Fibroblast of skin of right quadriceps (primary cell): ENCODE measurements around the gene THSD7A.
A peak's percentile ranks its signal among the peaks of the same experiment; 100 is the strongest.

Experiments
- DNase-seq: peaks from one replicate; pipeline ENCODE4 v3.0.0-alpha.2; 2013

Gene THSD7A

DNA sequence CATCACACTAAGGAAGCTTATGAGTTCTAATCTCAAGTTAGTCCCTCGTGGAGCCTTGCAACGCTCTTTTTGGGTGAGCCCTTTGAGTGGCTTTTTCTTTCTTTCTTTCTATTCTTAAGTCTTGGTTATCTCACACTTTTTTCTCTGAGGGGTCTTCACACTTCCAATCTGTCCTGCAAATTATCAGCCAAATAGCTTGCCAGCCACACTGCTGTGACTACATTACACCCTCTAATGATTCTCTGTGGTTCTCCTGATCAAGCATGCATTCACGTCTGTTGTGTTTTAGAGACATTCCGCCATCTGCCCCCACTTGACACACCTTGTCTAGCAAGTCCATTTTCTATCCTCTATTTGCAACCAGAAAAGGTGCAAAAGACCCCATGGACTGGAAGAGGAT is 340.2 kb downstream of the THSD7A start:
- DNase-seq, result no peak

DNA sequence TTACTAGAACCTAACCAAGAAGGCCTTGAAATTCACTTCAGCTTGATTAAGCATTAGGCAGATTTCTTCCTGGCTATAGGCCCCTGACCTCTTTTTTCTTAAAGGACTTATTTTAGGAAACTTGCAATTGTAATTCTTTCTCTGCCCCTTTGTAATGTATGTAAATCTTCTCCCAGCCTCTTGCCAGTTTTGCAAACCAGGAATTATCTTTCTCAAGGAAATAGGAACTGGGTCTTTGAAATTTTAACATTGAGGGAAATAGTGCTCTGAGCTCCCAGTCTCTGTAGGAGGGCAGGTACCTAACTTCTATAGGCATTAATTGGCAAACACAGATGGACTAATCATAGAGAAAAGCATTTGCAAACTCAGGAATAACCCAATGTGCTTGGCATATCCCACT is 342.7 kb downstream of the THSD7A start:
- DNase-seq, result no peak

DNA sequence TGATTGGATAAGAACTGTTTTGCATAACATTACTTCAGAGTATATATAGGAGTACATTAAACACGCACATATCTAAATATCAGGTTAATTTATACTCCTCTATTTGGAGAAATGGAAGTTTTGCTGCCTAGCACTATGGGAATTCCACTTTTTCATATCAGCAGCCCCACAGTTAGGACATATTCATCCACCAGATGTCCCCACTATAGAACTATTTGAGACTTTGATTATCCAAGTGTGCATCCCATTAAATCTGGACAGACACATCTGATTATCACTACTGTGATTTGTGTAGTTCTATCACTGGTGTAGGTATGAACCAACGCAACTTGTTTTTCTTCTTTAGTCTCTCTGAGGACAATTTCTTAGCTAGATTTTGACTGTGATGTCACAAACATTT is 345.7 kb downstream of the THSD7A start:
- no peak for DNase-seq

DNA sequence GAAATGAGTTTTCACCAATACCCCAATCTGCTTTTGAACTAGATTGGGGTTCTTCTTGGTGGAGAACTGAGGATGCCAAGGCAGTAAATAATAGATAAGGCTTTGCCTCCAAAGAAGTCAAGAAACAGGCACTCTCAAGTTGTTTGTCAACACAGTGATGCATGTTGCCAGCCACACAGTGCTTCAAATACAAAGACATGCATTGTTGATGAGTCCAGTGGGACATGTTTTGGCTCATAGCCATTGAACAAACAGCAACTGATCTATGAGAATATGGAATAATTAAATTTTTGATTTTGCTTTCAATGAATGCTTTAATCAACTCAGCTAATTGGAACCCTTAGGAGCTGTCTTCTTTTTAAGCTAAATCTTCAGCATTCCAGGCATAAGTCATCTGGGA is 346.4 kb downstream of the THSD7A start:
- no peak for DNase-seq

DNA sequence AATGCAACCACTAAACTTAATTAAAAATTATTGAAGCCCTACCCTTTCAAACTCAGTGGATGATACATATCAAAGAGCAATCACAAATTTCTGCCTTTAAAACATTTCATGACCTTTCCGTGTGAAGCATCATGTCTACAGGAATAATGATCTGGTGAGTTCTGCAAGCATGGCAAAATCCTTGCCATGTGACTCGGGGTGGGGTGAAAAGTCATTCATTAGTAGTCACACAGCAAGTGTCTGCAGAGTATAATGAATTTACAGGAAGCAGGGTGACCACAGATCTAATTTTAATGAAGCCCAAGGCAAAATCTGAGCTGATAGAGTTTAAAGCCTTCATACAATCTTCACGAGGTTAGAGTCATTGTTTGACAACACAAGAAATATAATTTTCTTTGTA is 351.9 kb downstream of the THSD7A start:
- no peak for DNase-seq

DNA sequence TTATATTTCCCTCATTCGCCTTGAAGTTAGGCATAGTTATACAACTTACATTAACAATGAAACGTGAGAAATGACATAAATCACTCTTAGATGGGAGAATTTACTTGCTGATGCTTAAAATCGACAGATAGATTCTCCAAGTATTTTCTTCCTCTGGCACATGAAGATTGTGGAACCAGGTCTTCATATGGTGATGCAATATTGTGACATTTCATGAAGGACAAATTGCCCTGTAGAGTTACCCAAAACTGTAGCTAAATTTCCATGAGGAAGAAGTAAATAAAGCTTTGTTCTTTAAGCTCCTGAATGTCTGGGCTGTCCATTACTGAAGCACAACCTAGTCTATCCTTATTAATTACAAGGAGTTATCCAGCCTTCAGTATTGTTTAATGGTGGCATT is 353.1 kb downstream of the THSD7A start:
- DNase-seq, result no peak

DNA sequence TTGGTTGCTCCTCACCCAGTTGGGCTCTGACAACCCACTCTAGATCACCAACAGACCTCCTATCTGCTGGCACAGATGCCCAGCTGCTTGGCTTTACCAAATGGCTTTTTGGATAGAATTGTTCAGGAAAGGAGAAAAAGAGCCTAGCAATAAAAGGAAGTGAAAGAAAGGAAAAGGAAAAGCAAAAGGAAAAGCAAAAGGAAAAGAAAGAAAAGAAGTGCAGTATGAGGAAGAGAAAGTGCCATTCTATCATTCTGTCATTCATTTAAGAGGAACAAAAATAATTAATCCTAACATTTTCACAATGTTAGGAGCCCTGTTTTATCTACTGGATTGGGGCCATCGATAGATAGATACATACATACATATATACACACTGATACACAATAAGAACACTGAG is 353.6 kb downstream of the THSD7A start:
- no peak for DNase-seq

DNA sequence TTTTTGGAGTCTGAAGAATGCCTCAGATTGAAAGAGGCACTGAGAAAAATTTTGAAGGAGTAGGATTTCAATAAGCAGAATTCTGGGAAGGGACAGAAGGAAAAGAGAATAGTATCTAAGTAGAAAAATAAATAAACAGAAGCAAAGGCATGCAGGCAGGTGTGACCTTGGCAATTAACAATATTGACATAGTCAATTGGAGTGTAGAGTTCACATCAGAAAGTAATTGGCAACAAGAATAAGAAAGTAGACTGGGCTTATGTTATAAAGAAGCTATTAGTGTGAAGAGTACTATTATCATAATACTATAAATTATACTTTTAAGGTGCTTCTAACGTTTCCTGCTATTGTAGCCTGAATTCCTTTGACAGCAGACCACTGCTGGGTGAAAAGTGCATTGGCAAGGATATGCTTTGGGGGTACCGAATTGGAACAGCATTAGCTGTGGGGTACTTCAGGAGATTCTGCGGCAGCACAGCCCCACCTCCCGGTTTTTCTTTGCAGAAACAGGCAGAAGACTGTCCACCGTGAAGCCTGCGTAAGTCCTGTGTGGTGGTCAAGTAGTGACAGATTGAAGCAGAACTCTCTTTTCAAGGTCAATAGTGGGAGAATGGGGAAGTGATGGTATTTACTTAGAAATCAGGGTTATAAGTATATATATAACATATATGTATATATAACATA is 357.0 kb downstream of the THSD7A start:
- DNase-seq, result no peak

DNA sequence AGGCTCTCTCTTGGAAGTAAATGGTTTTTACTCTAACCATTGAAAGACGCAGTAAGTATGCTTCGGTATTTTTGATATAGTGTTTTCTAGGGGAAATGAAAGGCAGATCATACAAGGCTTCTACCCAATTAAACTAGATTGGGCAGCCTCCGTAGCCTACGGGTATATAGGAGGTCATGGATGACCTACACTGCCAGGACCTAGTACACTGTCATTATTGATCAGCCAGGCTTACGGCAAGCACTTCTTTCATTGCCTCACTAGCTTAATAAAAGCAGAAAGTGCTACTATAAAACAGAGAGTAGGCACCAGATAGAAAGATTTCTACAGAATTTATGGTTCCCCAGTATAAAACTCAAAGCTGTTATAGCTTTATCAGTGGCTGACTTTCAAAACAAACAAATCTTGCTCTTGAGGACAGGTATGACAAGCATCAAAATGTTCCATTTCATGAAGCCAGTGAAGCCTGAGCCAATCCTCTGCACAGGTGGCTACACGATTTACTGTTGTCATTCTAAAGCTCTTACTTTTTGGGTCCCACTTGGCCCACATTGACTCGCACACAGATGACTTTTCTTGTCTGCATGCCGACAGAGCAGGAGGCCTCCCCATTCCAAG is 358.1 kb downstream of the THSD7A start:
- no peak for DNase-seq

DNA sequence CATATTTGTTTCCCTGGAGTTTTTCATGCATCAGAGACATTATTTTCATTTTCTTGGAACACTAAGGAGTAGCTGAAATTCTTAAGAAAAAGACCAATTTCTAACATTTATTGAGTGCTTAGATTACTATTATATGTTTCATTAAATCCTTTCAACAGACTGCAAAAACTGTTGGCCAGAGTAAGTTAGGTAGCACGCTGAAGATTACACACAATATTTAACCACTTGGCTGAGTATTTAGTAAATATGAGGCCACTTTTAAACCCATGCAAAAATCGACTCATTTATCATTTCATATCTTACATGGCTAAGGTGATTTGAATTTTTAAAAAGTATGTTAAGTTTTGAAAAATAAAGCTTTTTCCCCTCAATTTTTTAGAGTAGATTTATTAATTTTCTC is 358.8 kb downstream of the THSD7A start:
- DNase-seq, result no peak

DNA sequence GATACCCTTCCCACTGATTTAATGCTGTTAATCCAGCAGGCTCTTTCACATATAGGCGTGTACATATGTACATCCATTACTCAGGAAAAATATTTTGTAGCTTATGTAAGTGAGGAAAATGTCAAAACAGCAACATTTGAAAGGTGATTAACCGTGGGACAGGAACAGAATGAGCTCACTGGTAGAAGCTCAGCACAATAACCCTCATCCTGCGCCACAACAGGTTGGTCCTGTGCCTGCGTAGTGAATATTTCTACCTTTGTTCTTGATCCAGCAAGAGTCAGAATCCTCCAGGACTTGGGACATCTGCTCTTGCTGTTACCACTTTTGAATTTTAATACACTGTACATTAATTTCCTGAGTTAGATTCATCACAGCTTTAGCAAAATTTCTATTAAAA is 359.4 kb downstream of the THSD7A start:
- no peak for DNase-seq

DNA sequence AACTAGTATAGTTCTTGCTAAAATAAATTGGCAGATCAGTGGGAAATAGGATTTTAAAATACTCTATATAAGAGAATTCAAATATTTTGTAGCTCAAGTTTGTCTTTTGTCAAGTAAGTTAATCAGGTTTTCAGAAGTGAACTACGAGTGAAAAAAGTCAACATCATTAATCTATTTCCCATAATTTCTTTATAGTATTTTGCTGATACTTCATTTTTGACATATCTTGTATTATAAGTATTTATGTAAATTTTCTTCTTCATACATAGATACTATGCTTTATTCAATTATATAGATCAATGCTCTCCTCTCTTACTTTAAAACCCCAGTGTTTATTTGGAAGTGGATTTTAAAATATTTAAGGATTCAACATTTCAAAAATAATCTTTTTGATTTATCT is 360.7 kb downstream of the THSD7A start:
- DNase-seq, result no peak

DNA sequence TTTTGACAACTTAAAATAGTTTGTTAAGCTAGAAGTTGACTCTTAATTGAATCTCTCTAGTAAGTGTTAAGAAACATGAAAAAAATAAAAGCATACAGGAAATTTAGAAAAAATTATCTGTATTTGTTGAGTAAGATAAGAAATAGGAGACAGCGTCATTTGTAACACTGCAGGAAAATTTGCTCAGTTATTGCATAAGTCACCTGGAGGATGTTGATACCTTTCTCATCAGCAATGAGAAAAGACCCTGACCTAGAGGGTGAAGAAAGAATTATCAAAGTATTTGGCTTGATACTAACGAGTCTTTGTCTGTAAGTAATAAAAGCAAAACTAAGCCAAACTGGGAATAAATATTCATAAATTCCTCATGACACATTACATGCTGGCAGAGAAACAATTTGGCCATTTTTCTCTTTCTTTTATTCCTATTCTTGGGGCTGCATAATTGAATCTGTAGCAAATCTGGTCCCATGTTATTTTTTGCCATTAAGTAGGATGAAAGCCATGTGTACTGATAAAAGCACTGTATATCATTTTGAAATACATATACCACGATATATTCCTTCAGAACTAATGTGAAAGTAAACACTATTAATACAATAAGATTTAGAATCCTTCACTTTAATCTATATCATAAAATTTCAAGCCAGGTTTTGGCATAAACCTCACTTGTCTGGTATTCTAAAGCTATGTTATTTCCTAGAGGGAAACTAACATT is 362.8 kb downstream of the THSD7A start:
- DNase-seq, result no peak

DNA sequence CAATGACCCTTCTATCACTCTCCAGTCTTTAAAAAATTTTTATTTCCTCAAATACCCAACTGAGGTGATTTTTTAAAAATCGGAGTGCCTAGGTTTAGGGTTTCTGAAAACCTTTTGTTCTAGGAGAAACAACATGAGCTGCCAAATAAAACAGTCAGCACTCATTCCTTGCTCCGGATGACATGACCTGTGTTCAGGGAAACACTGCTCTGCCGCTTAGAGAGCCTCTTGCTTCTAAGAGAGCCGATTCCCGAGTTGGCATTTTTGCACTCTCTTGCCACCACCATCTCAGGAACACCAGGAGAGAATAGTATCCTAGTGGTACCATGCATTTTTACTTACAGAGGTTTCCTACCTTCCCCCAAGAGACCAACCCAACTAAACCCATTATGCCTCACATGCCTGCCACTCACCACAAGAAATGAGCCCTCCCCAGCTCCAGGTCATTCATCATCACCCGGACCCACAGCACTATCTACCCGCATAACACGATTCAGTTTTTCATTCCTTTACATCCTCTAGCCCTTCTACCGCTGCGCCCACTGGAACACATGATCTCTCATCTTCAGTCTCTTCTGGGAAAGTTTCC is 365.4 kb downstream of the THSD7A start:
- no peak for DNase-seq

DNA sequence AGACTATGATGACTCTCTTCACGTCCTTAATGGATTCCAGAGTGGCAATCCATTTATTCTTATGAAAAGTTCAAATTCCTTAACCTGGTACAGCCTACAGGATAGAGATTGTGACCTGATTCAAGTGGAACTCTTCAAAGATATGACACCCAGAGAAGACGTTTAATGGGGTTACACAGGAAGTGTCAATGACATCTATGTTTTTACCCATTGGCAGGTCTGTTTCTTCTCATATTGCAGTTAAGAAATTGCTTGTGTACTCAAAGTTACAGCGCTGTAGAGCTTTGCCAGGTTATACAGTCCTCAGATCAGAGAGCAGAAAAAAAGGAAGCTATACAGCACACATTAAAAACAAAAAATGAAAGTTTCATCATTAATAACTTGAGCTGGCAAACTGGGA is 367.4 kb downstream of the THSD7A start:
- DNase-seq, result no peak

DNA sequence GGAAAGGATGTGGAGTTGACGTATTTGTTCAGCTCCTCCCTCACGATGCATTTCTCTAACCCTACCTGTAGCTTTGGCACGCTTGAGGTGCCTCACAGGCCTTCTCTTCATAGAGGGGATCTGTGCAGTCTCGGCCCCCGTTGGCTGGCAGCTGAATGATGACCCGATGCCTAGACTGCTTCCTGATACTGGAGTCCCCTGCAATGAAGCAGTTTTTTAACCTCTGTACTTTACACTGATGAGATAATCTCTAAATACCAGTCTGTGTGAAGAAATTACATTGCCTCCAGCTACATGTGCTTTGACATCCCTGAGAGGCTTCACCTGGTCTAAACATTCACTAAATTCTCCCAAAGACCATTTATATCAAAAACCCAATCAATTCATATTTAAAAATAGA is 370.1 kb downstream of the THSD7A start:
- DNase-seq, result no peak

DNA sequence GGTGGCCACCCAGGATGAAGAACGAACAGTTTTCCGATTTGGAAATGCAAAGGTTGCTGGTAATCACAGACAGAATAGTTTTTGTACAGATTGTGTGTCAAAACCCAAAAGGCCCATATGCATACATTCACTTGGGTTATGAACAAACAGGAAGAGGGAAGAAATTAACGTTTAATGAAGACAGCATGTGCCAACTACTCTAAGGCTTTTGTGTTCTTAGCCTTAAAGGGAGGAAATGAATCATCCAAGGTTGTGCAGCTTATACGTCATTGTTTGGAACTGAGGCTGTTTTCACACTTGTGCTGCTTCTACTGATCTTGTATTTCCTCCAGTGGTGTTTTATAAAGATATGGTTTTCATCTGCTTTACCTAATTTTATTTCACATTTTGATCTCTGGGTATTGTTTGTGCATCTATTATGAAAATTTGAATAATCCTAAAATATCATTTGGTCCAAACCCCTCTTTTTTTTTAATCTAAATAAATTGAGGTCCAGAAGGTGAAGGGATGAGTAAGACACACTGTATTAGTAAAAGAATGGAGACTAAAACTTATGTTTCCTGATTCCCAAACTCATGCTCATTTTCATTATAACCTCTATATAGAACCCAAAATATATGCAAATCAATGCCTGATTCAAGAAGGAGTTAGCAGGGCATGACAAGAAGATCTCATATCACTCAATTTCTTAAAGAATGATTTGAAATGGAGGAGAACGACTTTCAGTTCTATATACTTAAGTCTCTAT is 373.1 kb downstream of the THSD7A start:
- peak; percentile 90 for DNase-seq

DNA sequence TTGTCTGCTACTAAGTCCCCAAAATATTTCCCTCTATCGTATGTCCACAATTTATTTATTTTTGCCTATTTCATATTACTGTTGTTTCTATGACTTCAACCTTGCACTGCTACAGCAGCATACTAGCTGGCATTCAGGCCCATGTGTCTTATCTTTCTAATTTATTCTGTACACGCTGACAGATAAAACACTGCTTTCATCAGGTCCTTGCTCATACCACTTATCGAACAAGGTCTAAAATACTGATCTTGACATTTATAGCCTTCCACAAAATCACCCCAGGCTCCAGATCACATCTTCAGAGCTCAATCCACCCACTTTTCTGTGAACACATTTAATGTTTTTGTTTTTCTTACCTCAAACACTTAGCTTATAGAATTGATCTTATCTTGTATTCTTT is 374.6 kb downstream of the THSD7A start:
- no peak for DNase-seq

DNA sequence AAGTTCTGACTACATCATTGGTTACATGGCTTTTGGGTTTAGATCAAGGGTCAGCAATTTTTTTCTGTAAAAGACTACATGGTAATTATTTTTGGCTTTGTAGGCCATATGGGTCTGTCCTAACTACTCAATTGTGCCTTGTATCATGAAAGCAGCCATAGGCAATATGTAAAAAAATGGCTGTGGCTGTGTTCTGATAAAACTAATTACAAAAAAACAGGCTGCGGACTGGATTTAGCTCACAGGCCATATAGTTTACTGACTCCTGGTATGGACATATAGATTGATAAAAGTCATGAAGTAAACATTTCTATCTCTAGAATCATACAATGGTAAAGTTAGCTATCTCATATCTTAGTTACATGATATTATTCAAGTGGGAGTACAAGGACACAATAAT is 375.4 kb downstream of the THSD7A start:
- DNase-seq, result no peak

DNA sequence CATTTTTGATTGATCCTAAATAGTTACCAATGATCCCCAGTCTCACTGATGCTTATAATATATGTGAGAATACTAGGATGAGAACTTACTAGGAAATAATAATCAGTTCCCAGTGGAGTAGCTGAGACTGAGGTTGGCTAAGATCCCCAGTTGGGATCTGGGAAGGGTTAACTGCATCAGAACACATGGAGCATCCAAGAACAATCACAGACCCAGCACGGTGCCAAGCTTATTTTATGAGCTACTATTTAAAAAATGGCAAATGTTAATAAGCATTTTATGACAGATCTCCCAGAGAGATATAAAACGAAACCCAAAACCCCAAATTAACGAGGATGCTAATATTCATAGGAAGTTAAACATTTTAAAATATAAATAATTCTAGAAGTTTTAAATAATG is 379.5 kb downstream of the THSD7A start:
- DNase-seq, result no peak

DNA sequence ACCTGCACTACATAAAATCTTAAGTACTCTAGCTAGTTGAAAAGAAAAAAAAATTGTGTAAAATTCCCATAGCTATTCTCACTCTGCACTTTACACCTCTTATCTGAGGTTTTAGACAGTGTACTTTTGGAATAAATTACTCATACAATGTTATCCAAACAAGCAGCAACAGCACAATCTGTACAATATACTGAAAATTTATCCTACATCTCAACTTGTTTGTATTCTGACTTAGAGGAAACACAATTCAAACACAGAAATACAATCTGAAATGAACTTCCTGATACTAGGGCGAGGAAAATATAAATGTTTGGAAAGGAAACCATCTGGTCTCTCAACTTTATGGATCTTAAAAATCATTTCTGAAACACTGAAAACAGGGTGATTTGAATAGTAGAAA is 381.7 kb downstream of the THSD7A start:
- no peak for DNase-seq

DNA sequence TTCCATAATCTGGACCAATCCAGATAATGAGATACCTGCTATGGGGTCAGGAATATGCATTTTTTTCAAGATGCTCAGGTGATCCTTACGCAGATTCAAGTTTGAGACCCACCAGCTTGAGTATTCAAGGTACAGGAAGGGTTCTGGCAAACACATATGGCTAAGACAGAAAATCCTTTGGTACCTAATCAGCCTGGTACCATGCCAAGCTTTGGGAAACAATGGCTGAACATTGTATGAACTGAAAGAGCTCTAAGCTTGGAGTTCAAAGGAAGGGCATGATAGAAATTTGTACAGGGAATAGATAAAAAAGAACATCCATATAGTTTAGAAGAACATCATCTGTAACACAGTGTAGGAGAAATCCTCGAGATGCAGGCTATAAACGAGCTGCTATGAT is 382.7 kb downstream of the THSD7A start:
- no peak for DNase-seq

DNA sequence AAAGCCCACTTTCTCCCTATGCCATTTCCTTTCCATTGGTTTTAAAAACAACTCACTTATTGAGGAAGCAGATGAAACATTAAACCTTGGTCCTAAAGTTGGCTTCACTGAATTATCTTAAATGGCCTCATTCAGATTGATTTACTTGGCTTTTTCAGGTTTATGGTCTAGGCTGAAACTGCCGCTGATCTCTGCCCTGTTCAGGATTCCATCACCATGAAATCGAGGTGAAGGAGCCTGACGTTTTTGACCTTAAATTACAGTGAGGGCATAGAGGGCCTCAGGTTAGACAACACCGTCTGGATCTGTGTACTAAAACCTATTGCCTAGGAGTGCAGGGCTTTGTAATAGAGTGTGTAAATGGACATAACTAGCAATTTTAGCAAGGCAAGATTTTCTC is 383.7 kb downstream of the THSD7A start:
- DNase-seq, result no peak
